GM12875 (cell line): ENCODE results near the gene C19orf67.

ENCODE experiments used
- H3K4me3 ChIP-seq: one replicate; pipeline ENCODE4 v1.5.1; 2011; ENCODE audit warnings: low read depth, low read length, control low read depth
- CTCF ChIP-seq: IDR thresholded peaks from 2 replicates; pipeline ENCODE4 v1.5.1; 2011; ENCODE audit warnings: low read depth, mild to moderate bottlenecking, control low read depth, inconsistent platforms, low read length, moderate library complexity, borderline replicate concordance; ENCODE audit not compliant: insufficient read depth

C19orf67 gene

GRCh38 chr19:14110650-14111049, 25.1 kb upstream of the C19orf67 start:
- H3K4me3 ChIP-seq: no peak overlapping the region
- TF ChIP-seq CTCF: no peak

- no peak for TF ChIP-seq CTCF
- no peak overlapping the region for H3K4me3 ChIP-seq
Observed at GRCh38 chr19:14107581-14108461, 22.2 kb upstream of the C19orf67 start.

- H3K4me3 ChIP-seq: no peak overlapping the region
- TF ChIP-seq CTCF: no peak
Observed at GRCh38 chr19:14106840-14107239, 21.3 kb upstream of the C19orf67 start.

GRCh38 chr19:14105680-14106079, 20.1 kb upstream of the C19orf67 start:
- no peak overlapping the region for H3K4me3 ChIP-seq
- no peak for TF ChIP-seq CTCF

GRCh38 chr19:14103310-14103709, 17.7 kb upstream of the C19orf67 start:
- no peak overlapping the region for H3K4me3 ChIP-seq
- no peak for TF ChIP-seq CTCF

GRCh38 chr19:14102756-14103155, 17.2 kb upstream of the C19orf67 start:
- no peak for TF ChIP-seq CTCF
- no peak overlapping the region for H3K4me3 ChIP-seq

GRCh38 chr19:14102102-14102696, 16.6 kb upstream of the C19orf67 start:
- no peak overlapping the region for H3K4me3 ChIP-seq
- no peak for TF ChIP-seq CTCF
